Muscle of leg (tissue), 11 donors: ENCODE data around the gene CDKAL1. TPM values are rescaled to one million over a fixed set of nuclear protein-coding genes. Genes with fewer than 3 reads are reported as not detected.

Source experiments
- DNase-seq: peaks from one replicate; pipeline ENCODE4 v3.0.0; 2013
- H3K27ac ChIP-seq: one replicate; pipeline ENCODE4 v1.5.1; 2013; ENCODE audit warnings: mild to moderate bottlenecking, low read length, control low read depth
- H3K27me3 ChIP-seq: one replicate; pipeline ENCODE4 v1.6.1; 2013; ENCODE audit warnings: low read length; ENCODE audit not compliant: control insufficient read depth, insufficient read depth
- H3K36me3 ChIP-seq: one replicate; pipeline ENCODE4 v1.6.1; 2013; ENCODE audit warnings: low read length; ENCODE audit not compliant: control insufficient read depth, insufficient read depth
- H3K4me1 ChIP-seq: one replicate; pipeline ENCODE4 v1.6.1; 2013; ENCODE audit warnings: low read length; ENCODE audit not compliant: control insufficient read depth, insufficient read depth
- H3K4me3 ChIP-seq: one replicate; pipeline ENCODE4 v1.5.1; 2013; ENCODE audit warnings: low read length, control low read depth
- H3K9me3 ChIP-seq: replicated peaks from 2 replicates; pipeline ENCODE4 v1.6.1; 2013; ENCODE audit warnings: low read depth, low read length; ENCODE audit not compliant: control insufficient read depth
- WGBS: methylation state at CpG from one replicate; pipeline ENCODE4 v1.1.5; 2013; ENCODE audit warnings: missing lambda C conversion rate; ENCODE audit not compliant: insufficient coverage; 5-methylcytosine and 5-hydroxymethylcytosine counted together
- polyA plus RNA-seq, 8 donors: library from polyadenylated mRNA; unstranded; fragments of 120-200 nt; gene quantifications; one replicate each; pipeline versions ENCODE4 v1.2.1 to v1.2.3, GENCODE V29; 2013; ENCODE audit warnings: inconsistent platforms in 1 of 8, low replicate concordance in 1 of 8; ENCODE audit not compliant: insufficient read length in 8 of 8, insufficient read depth in 1 of 8
- total RNA-seq: library from RNA; stranded (reverse); fragments of 120-200 nt; gene quantifications from one replicate; pipeline ENCODE4 v1.2.4, GENCODE V29; 2013

Gene CDKAL1
- total and polyA plus RNA-seq, 9 donors: 11.0 to 23.6 (median 13.0) TPM

GRCh38 chr6:21151119-21151518, 616.9 kb downstream of the CDKAL1 start:
- 48% methylated on average over 2 of the region's 5 CpGs for WGBS
- Histone ChIP-seq H3K9me3 (no peaks in the 10 kb centered on the region), H3K27me3 (no peaks in the 10 kb centered on the region)

GRCh38 chr6:21151530-21151929, 617.3 kb downstream of the CDKAL1 start:
- H3K9me3 ChIP-seq: no peaks in the 10 kb centered on the region
- no peak overlapping the region for H3K4me3 ChIP-seq
- no peak overlapping the region for H3K27ac ChIP-seq
- no peaks in the 10 kb centered on the region for H3K4me1 ChIP-seq
- no peaks in the 10 kb centered on the region for H3K36me3 ChIP-seq
- no peak for DNase-seq
- H3K27me3 ChIP-seq: no peaks in the 10 kb centered on the region
- no CpG with 5 or more reads among the region's 5 CpGs for WGBS

More at GRCh38 chr6:21151119-21151518, 616.9 kb downstream of the CDKAL1 start:
- Histone ChIP-seq H3K4me3 (no peak overlapping the region), H3K36me3 (no peaks in the 10 kb centered on the region), H3K4me1 (no peaks in the 10 kb centered on the region), H3K27ac (no peak overlapping the region)
- no peak for DNase-seq

GRCh38 chr6:21157186-21157929, 623.1 kb downstream of the CDKAL1 start:
- H3K4me3 ChIP-seq: no peak overlapping the region
- peaks cover 3% of the 10 kb centered on the region for H3K4me1 ChIP-seq
- H3K27ac ChIP-seq: no peak overlapping the region
- WGBS: no CpG with 5 or more reads among the region's 4 CpGs
- no peaks in the 10 kb centered on the region for H3K36me3 ChIP-seq
- H3K9me3 ChIP-seq: no peaks in the 10 kb centered on the region
- no peaks in the 10 kb centered on the region for H3K27me3 ChIP-seq
- peak; percentile 83 for DNase-seq

GRCh38 chr6:21158149-21158548, 623.9 kb downstream of the CDKAL1 start:
- WGBS: no CpG with 5 or more reads among the region's 1 CpG
- Histone ChIP-seq H3K4me3 (no peak overlapping the region), H3K9me3 (no peaks in the 10 kb centered on the region), H3K36me3 (no peaks in the 10 kb centered on the region), H3K27me3 (no peaks in the 10 kb centered on the region), H3K27ac (peak overlapping the region; percentile 22), H3K4me1 (peaks cover 3% of the 10 kb centered on the region)
- peak; percentile 66 for DNase-seq

GRCh38 chr6:21158873-21159272, 624.6 kb downstream of the CDKAL1 start:
- Histone ChIP-seq H3K4me3 (no peak overlapping the region), H3K27me3 (no peaks in the 10 kb centered on the region), H3K9me3 (no peaks in the 10 kb centered on the region), H3K4me1 (peaks cover 3% of the 10 kb centered on the region), H3K27ac (no peak overlapping the region), H3K36me3 (no peaks in the 10 kb centered on the region)
- no CpG with 5 or more reads among the region's 1 CpG for WGBS
- DNase-seq: no peak

GRCh38 chr6:21159465-21159864, 625.2 kb downstream of the CDKAL1 start:
- no peaks in the 10 kb centered on the region for H3K9me3 ChIP-seq
- H3K27ac ChIP-seq: no peak overlapping the region
- no peak for DNase-seq
- WGBS: 90% methylated on average over 2 of the region's 3 CpGs
- H3K36me3 ChIP-seq: no peaks in the 10 kb centered on the region
- peaks cover 3% of the 10 kb centered on the region for H3K4me1 ChIP-seq
- no peaks in the 10 kb centered on the region for H3K27me3 ChIP-seq
- H3K4me3 ChIP-seq: no peak overlapping the region

GRCh38 chr6:21161707-21162106, 627.5 kb downstream of the CDKAL1 start:
- H3K27me3 ChIP-seq: no peaks in the 10 kb centered on the region
- WGBS: 58% methylated on average over 2 of the region's 4 CpGs

GRCh38 chr6:21163110-21163837, 629.0 kb downstream of the CDKAL1 start:
- Histone ChIP-seq H3K36me3 (no peaks in the 10 kb centered on the region), H3K27me3 (no peaks in the 10 kb centered on the region), H3K27ac (no peak overlapping the region), H3K9me3 (no peaks in the 10 kb centered on the region), H3K4me3 (no peak overlapping the region), H3K4me1 (peaks cover under 1% of the 10 kb centered on the region)
- 93% methylated on average over 5 of the region's 13 CpGs for WGBS
- no peak for DNase-seq

More at GRCh38 chr6:21161707-21162106, 627.5 kb downstream of the CDKAL1 start:
- Histone ChIP-seq H3K4me3 (no peak overlapping the region), H3K27ac (no peak overlapping the region), H3K36me3 (no peaks in the 10 kb centered on the region), H3K9me3 (no peaks in the 10 kb centered on the region), H3K4me1 (peaks cover 3% of the 10 kb centered on the region)
- no peak for DNase-seq

GRCh38 chr6:21163838-21164180, 629.6 kb downstream of the CDKAL1 start:
- no peaks in the 10 kb centered on the region for H3K27me3 ChIP-seq
- H3K36me3 ChIP-seq: no peaks in the 10 kb centered on the region
- H3K4me3 ChIP-seq: no peak overlapping the region

GRCh38 chr6:21164768-21165326, 630.6 kb downstream of the CDKAL1 start:
- WGBS: no CpG with 5 or more reads among the region's 2 CpGs
- Histone ChIP-seq H3K4me1 (no peaks in the 10 kb centered on the region), H3K27me3 (no peaks in the 10 kb centered on the region), H3K36me3 (no peaks in the 10 kb centered on the region), H3K27ac (no peak overlapping the region), H3K4me3 (no peak overlapping the region), H3K9me3 (no peaks in the 10 kb centered on the region)
- DNase-seq: no peak

More at GRCh38 chr6:21163838-21164180, 629.6 kb downstream of the CDKAL1 start:
- H3K4me1 ChIP-seq: no peaks in the 10 kb centered on the region
- H3K27ac ChIP-seq: no peak overlapping the region
- DNase-seq: no peak
- no peaks in the 10 kb centered on the region for H3K9me3 ChIP-seq
- WGBS: no CpG with 5 or more reads among the region's 2 CpGs
